SK-N-MC (cell line): ENCODE data around the gene MYBPH.

Experiments
- EZH2 ChIP-seq: fragments of 200-600 bp; sonication (generic); IDR thresholded peaks from one replicate; pipeline ENCODE4 v1.6.1; 2017; ENCODE audit warnings: antibody characterized with exemption
- FOXP2 ChIP-seq: optimal IDR thresholded peaks from 2 replicates; pipeline ENCODE3; 2011; ENCODE audit warnings: mild to moderate bottlenecking, moderate library complexity; ENCODE audit not compliant: insufficient read depth; ENCODE audit errors: extremely low read length, control extremely low read depth
- POLR2AphosphoS5 ChIP-seq: IDR thresholded peaks from 2 replicates; pipeline ENCODE4 v1.6.1; 2012; ENCODE audit warnings: mild to moderate bottlenecking, low read depth, low read length, borderline replicate concordance

DNA sequence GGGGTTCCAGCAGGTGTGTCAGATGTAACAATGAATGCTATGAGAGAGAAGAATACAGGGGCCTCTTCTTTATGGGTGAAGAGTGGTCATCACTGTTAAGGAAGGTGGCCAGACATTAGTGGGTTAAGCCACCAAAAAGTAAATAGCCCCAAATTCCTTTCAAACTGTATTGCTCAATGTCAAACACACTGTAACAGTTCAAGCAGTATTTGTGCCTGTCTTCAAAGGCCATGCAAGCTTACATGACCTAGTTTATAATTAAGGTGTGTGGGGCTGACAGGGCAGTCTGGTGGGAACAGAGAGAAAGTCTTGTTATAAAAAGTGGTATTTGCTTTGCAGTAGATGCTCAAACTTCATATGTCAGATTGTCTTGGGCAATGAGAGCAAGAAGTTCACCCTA is 35.4 kb upstream of the MYBPH start:
- TF ChIP-seq POLR2AphosphoS5 (no peak), EZH2 (no peak), FOXP2 (no peak)
